ENCODE results near the gene CSN3. TPM values are rescaled to one million over a fixed set of nuclear protein-coding genes. Genes with fewer than 3 reads are reported as not detected.
"Not testable (repeated sequence)": the region's sequence is repeated elsewhere in the genome, so short reads cannot be mapped to it uniquely, and the experiment has no call there.

Gene CSN3
- total RNA-seq, 2 donors from 2014 or later = not detected

- DNase-seq (ENCODE audit: low spot score) = no peak
- Histone ChIP-seq H3K4me1 (replicated peaks) (no peaks in the 10 kb centered on the region), H3K27ac (no peak overlapping the region), H3K36me3 (no peaks in the 10 kb centered on the region), H3K4me3 (no peak overlapping the region), H3K27me3 (replicated peaks; ENCODE audit: insufficient read depth) (no peaks in the 10 kb centered on the region), H3K9me3 (no peaks in the 10 kb centered on the region)
- no peak for TF ChIP-seq POLR2A (IDR thresholded peaks at IDR 0.05)
- no peak for TF ChIP-seq CTCF (IDR thresholded peaks at IDR 0.05)
- TF ChIP-seq POLR2AphosphoS5 (IDR thresholded peaks at IDR 0.05) = no peak
- WGBS = 41% methylated on average over 1 of the region's 1 CpG
- intact Hi-C loops (cut with DNase I) = no loop called here
Observed at GRCh38 chr4:70203601-70204000, 38.8 kb upstream of the CSN3 start.

- H3K36me3 ChIP-seq; H3K9me3 ChIP-seq; DNase-seq (ENCODE audit: low spot score); H3K4me1 ChIP-seq (replicated peaks); H3K27ac ChIP-seq; H3K4me3 ChIP-seq; H3K27me3 ChIP-seq (replicated peaks; ENCODE audit: insufficient read depth); intact Hi-C loops (cut with DNase I): not testable (repeated sequence)
- WGBS = 74% methylated on average over 4 of the region's 4 CpGs
Observed at GRCh38 chr4:70212752-70213151, 29.6 kb upstream of the CSN3 start.

- H3K27me3 ChIP-seq (replicated peaks; ENCODE audit: insufficient read depth); intact Hi-C loops (cut with DNase I); DNase-seq (ENCODE audit: low spot score); H3K9me3 ChIP-seq; H3K4me1 ChIP-seq (replicated peaks); H3K4me3 ChIP-seq; H3K36me3 ChIP-seq; H3K27ac ChIP-seq: not testable (repeated sequence)
Observed at GRCh38 chr4:70216109-70216508, 26.3 kb upstream of the CSN3 start.

- H3K27ac ChIP-seq; DNase-seq (ENCODE audit: low spot score); H3K4me3 ChIP-seq; intact Hi-C loops (cut with DNase I); H3K36me3 ChIP-seq; H3K27me3 ChIP-seq (replicated peaks; ENCODE audit: insufficient read depth); H3K4me1 ChIP-seq (replicated peaks); H3K9me3 ChIP-seq: not testable (repeated sequence)
- WGBS = 88% methylated on average over 1 of the region's 1 CpG
Observed at GRCh38 chr4:70216550-70216949, 25.8 kb upstream of the CSN3 start.

GRCh38 chr4:70221389-70221788, 21.0 kb upstream of the CSN3 start:
- H3K4me1 ChIP-seq (replicated peaks); DNase-seq (ENCODE audit: low spot score); H3K36me3 ChIP-seq; H3K27me3 ChIP-seq (replicated peaks; ENCODE audit: insufficient read depth); intact Hi-C loops (cut with DNase I); H3K27ac ChIP-seq; H3K4me3 ChIP-seq; H3K9me3 ChIP-seq: not testable (repeated sequence)
- WGBS = 95% methylated on average over 3 of the region's 3 CpGs

- H3K27ac ChIP-seq; H3K4me3 ChIP-seq; H3K9me3 ChIP-seq; H3K27me3 ChIP-seq (replicated peaks; ENCODE audit: insufficient read depth); DNase-seq (ENCODE audit: low spot score); H3K4me1 ChIP-seq (replicated peaks); H3K36me3 ChIP-seq; intact Hi-C loops (cut with DNase I): not testable (repeated sequence)
Observed at GRCh38 chr4:70221818-70222217, 20.6 kb upstream of the CSN3 start.

- TF ChIP-seq POLR2A (IDR thresholded peaks at IDR 0.05) (no peak), POLR2AphosphoS5 (IDR thresholded peaks at IDR 0.05) (no peak), CTCF (IDR thresholded peaks at IDR 0.05) (no peak)
- H3K27me3 ChIP-seq (replicated peaks; ENCODE audit: insufficient read depth) = no peaks in the 10 kb centered on the region
- intact Hi-C loops (cut with DNase I) = no loop called here
- DNase-seq (ENCODE audit: low spot score) = no peak
- H3K9me3 ChIP-seq = no peaks in the 10 kb centered on the region
- no peaks in the 10 kb centered on the region for H3K36me3 ChIP-seq
- H3K27ac ChIP-seq = no peak within 1 kb of the TSS
- 53% methylated on average over 2 of the region's 2 CpGs for WGBS
- H3K4me1 ChIP-seq (replicated peaks) = no peaks in the 10 kb centered on the region
- no peak within 1 kb of the TSS for H3K4me3 ChIP-seq
Observed at GRCh38 chr4:70225824-70226223, 16.6 kb upstream of the CSN3 start, which contains the start of gene FDCSP. Gene FDCSP, plus strand, starts transcription at chr4:70226124. Its CDS starts 5,071 bp downstream, at chr4:70231195.

GRCh38 chr4:70236125-70236524, 6.3 kb upstream of the CSN3 start:
- Histone ChIP-seq H3K36me3 (no peaks in the 10 kb centered on the region), H3K27ac (no peak overlapping the region), H3K27me3 (replicated peaks; ENCODE audit: insufficient read depth) (no peaks in the 10 kb centered on the region), H3K9me3 (no peaks in the 10 kb centered on the region), H3K4me3 (no peak overlapping the region), H3K4me1 (replicated peaks) (no peaks in the 10 kb centered on the region)
- intact Hi-C loops (cut with DNase I) = no loop called here
- no peak for DNase-seq (ENCODE audit: low spot score)
- TF ChIP-seq POLR2A (IDR thresholded peaks at IDR 0.05) = no peak
- no peak for TF ChIP-seq POLR2AphosphoS5 (IDR thresholded peaks at IDR 0.05)
- no peak for TF ChIP-seq CTCF (IDR thresholded peaks at IDR 0.05)
- 96% methylated on average over 1 of the region's 1 CpG for WGBS
